ENCODE results near the gene MICU1. TPM values are rescaled to one million over a fixed set of nuclear protein-coding genes. Genes with fewer than 3 reads are reported as not detected.

MICU1 gene
- total RNA-seq, 1 experiment from 2014 or later = 70.5 TPM

- POLR2A ChIA-PET (ENCODE audit: unreplicated experiment) = no interaction called here
- BruUV-seq (replicated peaks) = no TSS peak
- no peak for DNase-seq
Measured at GRCh38 chr10:72390764-72391163, 235.1 kb downstream of the MICU1 start.

GRCh38 chr10:72389716-72390115, 236.2 kb downstream of the MICU1 start:
- H4K20me1 ChIP-seq (ENCODE audit: insufficient read depth) = no peaks in the 10 kb centered on the region

More at GRCh38 chr10:72390764-72391163, 235.1 kb downstream of the MICU1 start:
- Histone ChIP-seq H3K4me3 (no peak overlapping the region), H3K27me3 (ENCODE audit: insufficient read depth, low read depth) (no peaks in the 10 kb centered on the region), H3K4me2 (no peak overlapping the region), H3K36me3 (ENCODE audit: low read depth) (no peaks in the 10 kb centered on the region), H3K9me2 (ENCODE audit: insufficient read depth) (0 out of 2 replicates have a peak, but pooled peaks cover 8% of the 10 kb centered on the region), H4K20me1 (ENCODE audit: insufficient read depth) (no peaks in the 10 kb centered on the region), H2AFZ (no peak overlapping the region), H3K27ac (no peak overlapping the region), H3K79me2 (ENCODE audit: low read depth) (no peaks in the 10 kb centered on the region), H3K9me3 (ENCODE audit: insufficient read depth, low read depth) (no peaks in the 10 kb centered on the region), H3K4me1 (replicated peaks; ENCODE audit: insufficient read depth) (peaks cover under 1% of the 10 kb centered on the region), H3F3A (ENCODE audit: insufficient read depth, low read depth) (0 out of 2 replicates have a peak, but pooled peaks cover under 1% of the 10 kb centered on the region)
- TF ChIP-seq EZH2 (IDR thresholded peaks at IDR 0.05; ENCODE audit: low read depth) (no peak), CTCF (conservative IDR thresholded peaks at IDR 0.05) (no peak)
- CTCF ChIA-PET = no interaction called here
- intact Hi-C loops (cut with micrococcal nuclease; ENCODE audit: unreplicated experiment) = no loop called here

GRCh38 chr10:72389014-72389413, 236.9 kb downstream of the MICU1 start:
- no TSS peak for BruUV-seq (replicated peaks)
- CTCF ChIA-PET = interaction anchor here (1.2 kb wide), 1 partner anchor 179 kb away, joined by 4 read pairs; no protein-coding TSS in a partner anchor
- peaks cover 15% of the 10 kb centered on the region for H3K4me1 ChIP-seq (replicated peaks; ENCODE audit: insufficient read depth)
- H3K4me3 ChIP-seq = no peak overlapping the region
- no peaks in the 10 kb centered on the region for H3K79me2 ChIP-seq (ENCODE audit: low read depth)
- H2AFZ ChIP-seq = no peak overlapping the region
- 0 out of 2 replicates have a peak, but pooled peaks cover 8% of the 10 kb centered on the region for H3K9me2 ChIP-seq (ENCODE audit: insufficient read depth)
- no peaks in the 10 kb centered on the region for H4K20me1 ChIP-seq (ENCODE audit: insufficient read depth)
- H3K36me3 ChIP-seq (ENCODE audit: low read depth) = no peaks in the 10 kb centered on the region
- H3K27ac ChIP-seq = no peak overlapping the region
- H3K4me2 ChIP-seq = no peak overlapping the region
- intact Hi-C loops (cut with micrococcal nuclease; ENCODE audit: unreplicated experiment) = no loop called here
- no peaks in the 10 kb centered on the region for H3K27me3 ChIP-seq (ENCODE audit: insufficient read depth, low read depth)
- no peaks in the 10 kb centered on the region for H3K9me3 ChIP-seq (ENCODE audit: insufficient read depth, low read depth)
- POLR2A ChIA-PET (ENCODE audit: unreplicated experiment) = no interaction called here
- TF ChIP-seq EZH2 (IDR thresholded peaks at IDR 0.05; ENCODE audit: low read depth) (no peak), CTCF (conservative IDR thresholded peaks at IDR 0.05) (no peak)
- peaks cover 10% of the 10 kb centered on the region; the same call in 1 of the 2 replicates for H3F3A ChIP-seq (ENCODE audit: insufficient read depth, low read depth)
- no peak for DNase-seq

More at GRCh38 chr10:72389716-72390115, 236.2 kb downstream of the MICU1 start:
- H3K4me2 ChIP-seq = no peak overlapping the region
- 0 out of 2 replicates have a peak, but pooled peaks cover 8% of the 10 kb centered on the region for H3K9me2 ChIP-seq (ENCODE audit: insufficient read depth)
- no peaks in the 10 kb centered on the region for H3K79me2 ChIP-seq (ENCODE audit: low read depth)
- H3K4me1 ChIP-seq (replicated peaks; ENCODE audit: insufficient read depth) = peaks cover 11% of the 10 kb centered on the region
- H3K27me3 ChIP-seq (ENCODE audit: insufficient read depth, low read depth) = no peaks in the 10 kb centered on the region
- H2AFZ ChIP-seq = no peak overlapping the region
- POLR2A ChIA-PET (ENCODE audit: unreplicated experiment) = no interaction called here
- H3K9me3 ChIP-seq (ENCODE audit: insufficient read depth, low read depth) = no peaks in the 10 kb centered on the region
- H3K36me3 ChIP-seq (ENCODE audit: low read depth) = no peaks in the 10 kb centered on the region
- H3F3A ChIP-seq (ENCODE audit: insufficient read depth, low read depth) = peaks cover 10% of the 10 kb centered on the region; the same call in 1 of the 2 replicates
- CTCF ChIA-PET = interaction anchor here (1.2 kb wide), 1 partner anchor 178 kb away, joined by 4 read pairs; no protein-coding TSS in a partner anchor
- no peak overlapping the region for H3K27ac ChIP-seq
- no TSS peak for BruUV-seq (replicated peaks)
- TF ChIP-seq EZH2 (IDR thresholded peaks at IDR 0.05; ENCODE audit: low read depth) (no peak), CTCF (conservative IDR thresholded peaks at IDR 0.05) (no peak)
- DNase-seq = no peak
- H3K4me3 ChIP-seq = no peak overlapping the region
- intact Hi-C loops (cut with micrococcal nuclease; ENCODE audit: unreplicated experiment) = no loop called here

Measured in PC-9 (cell line).